Breast epithelium (tissue), 3 donors: ENCODE data around the gene ANXA2.

Experiments
- CTCF ChIP-seq, 3 donors: fragments of 450-650 bp; IDR thresholded peaks; one replicate each; pipeline ENCODE4 v1.5.1; 2016 to 2017; ENCODE audit warnings: antibody characterized with exemption in 3 of 3, mild to moderate bottlenecking in 3 of 3, moderate library complexity in 3 of 3
- POLR2AphosphoS5 ChIP-seq, 3 donors: sonication (generic); formaldehyde crosslinking; IDR thresholded peaks; one replicate each; pipeline ENCODE4 v1.6.1; 2017; ENCODE audit warnings: antibody characterized with exemption in 3 of 3

GRCh38 chr15:60345598-60345997, 52.2 kb downstream of the ANXA2 start:
- no peak for TF ChIP-seq CTCF (IDR thresholded peaks at IDR 0.05)
- TF ChIP-seq POLR2AphosphoS5 (IDR thresholded peaks at IDR 0.05): no peak
